Measurements from ENCODE around the gene TEDC2.
"Not testable (repeated sequence)": the region's sequence is repeated elsewhere in the genome, so short reads cannot be mapped to it uniquely, and the experiment has no call there.

The TEDC2 gene, protein sequence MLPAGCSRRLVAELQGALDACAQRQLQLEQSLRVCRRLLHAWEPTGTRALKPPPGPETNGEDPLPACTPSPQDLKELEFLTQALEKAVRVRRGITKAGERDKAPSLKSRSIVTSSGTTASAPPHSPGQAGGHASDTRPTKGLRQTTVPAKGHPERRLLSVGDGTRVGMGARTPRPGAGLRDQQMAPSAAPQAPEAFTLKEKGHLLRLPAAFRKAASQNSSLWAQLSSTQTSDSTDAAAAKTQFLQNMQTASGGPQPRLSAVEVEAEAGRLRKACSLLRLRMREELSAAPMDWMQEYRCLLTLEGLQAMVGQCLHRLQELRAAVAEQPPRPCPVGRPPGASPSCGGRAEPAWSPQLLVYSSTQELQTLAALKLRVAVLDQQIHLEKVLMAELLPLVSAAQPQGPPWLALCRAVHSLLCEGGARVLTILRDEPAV

DNA sequence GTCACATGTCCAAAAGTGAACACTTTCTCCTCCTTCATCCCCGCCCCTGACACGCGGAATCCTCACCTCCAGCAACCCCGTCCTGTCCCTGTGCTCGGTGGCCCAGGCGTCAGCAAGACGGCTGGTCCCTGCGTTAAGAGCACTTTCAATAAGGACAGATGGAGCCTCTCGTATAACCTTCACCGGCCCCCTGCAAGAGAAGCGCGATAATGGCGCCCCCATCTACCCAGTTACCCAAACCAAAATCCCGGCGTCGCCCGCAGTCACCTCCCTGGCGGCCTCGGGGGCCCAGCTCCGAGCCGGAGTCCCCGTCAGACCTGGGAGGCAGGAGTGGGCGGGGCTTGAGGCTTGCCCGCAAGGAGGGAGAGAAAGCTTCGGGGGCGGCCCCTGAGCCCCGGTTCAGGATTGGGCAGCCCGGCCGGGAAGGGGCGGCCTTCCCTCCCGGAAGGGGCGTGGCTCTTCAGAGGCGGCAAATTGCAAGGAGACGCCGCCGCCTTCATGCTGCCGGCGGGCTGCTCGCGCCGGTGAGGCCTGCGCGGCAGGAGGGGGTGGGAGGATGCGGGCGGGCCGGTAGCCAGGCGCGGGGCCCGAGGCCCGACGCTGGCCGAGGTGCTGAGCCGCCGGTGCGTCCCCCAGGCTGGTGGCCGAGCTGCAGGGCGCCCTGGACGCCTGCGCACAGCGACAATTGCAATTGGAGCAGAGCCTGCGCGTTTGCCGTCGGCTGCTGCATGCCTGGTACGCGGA is at the start of gene TEDC2:
Gene TEDC2, plus strand, starts transcription at position 463 of the 744 bp plus-strand sequence. Its CDS starts 36 bp downstream, at position 499.
- peak; percentile 99 for DNase-seq (ENCODE audit: low spot score)

GRCh38 chr16:2415085-2415484 is 44.8 kb upstream of the TEDC2 start:
- DNase-seq (ENCODE audit: low spot score) = no peak

- DNase-seq (ENCODE audit: low spot score) = no peak
These were observed 39.9 kb upstream of the TEDC2 start for GRCh38 chr16:2420035-2420434.

DNA sequence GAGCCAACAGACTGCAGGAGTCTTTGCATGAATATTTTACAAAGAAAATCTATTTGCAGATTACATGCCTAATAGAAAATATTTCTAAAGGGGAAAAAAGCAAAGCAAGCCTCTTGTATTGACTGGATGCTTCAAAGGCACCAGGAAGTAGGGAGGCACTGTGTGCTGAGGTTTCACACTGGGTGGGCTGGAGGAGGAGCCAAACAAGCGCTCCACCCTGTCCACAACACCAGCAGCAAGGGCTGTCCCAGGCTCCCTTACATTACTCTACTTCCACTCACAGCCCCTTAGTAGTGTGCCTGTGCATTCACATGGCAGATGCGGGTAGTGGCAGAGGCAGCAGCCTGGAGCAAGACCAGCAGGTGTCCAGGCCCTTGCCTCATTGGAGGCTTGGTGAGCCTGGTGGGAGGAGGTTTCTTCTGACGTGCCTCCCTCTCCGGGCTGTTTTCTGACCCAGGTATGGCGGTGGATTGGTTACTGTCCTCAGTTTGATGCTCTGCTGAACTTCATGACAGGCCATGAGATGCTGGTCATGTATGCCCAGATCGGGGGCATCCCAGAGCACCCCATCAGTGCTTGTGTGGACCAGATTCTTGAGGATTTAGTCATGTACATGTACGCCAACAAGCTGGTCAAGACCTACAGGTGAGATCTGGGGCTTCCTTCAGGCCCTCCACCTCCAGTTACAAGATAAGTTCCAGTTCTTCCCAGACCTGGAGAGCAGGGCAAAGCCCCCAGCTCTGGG is 37.6 kb upstream of the TEDC2 start:
- no peak for DNase-seq (ENCODE audit: low spot score)

DNA sequence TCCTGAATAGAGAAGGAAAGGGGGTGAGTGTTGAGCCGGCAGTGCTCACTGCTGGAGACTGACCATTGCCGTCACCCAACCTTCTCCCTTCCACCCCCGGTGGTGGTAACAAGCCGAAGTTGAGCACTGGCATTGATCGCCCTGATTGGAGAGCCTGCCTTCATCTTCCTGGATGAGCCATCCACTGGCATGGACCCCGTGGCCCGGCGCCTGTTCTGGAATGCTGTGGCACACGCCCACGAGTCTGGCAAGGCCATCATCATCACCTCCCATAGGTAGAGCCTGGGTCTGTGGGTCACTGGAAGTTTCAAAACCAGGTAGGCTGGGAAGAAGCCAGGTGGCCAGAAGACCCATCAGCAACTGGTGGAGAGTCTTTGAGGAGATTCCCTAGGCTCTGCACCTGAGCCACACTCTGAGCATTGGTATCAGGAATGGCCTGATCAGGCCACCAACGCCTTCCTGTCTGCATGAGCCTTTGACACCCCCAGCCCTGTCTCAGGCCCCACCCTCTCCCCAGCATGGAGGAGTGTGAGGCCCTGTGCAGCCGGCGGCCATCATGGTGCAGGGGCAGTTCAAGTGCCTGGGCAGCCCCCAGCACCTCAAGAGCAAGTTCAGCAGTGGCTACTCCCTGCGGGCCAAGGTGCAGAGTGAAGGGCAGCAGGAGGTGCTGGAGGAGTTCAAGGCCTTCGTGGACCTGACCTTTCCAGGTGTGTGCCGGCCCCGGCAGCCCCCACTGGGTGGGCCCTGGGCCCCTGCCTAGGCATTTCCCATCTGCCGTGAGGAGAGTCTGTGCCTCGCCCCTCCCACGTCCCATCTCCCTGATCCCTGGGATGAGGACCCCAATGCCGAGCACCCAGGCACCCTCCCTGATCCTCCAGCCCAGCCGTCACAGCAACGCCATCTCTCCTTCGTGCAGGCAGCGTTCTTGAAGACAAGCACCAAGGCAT is 35.6 kb upstream of the TEDC2 start:
- DNase-seq (ENCODE audit: low spot score) = no peak

DNA sequence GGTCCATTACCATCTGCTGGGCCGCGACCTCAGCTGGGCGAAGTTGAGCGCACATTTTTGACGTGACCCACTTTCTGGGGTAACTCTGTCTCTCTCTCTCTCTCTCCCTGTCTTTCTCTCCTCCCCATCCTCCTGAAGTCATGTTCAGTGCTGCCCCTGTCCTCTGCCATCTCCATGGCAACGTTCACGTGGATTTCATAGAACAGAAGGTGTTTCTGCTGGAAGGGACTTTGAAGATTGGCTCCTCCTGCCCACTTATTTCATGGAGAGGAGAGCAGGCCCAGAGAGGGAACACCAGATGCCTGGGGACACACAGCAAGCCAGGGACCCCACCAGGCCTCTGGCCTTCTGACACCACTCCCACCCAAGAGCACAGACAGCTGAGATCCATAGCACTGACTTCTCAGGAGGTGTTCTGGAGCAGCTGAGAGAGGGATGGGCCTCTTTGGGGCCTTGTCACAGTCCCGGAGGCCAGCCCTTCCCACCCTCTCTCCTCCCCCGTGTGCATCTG is 34.8 kb upstream of the TEDC2 start:
- no peak for DNase-seq (ENCODE audit: low spot score)

GRCh38 chr16:2425825-2426430 is 34.0 kb upstream of the TEDC2 start:
- DNase-seq (ENCODE audit: low spot score) = no peak

DNA sequence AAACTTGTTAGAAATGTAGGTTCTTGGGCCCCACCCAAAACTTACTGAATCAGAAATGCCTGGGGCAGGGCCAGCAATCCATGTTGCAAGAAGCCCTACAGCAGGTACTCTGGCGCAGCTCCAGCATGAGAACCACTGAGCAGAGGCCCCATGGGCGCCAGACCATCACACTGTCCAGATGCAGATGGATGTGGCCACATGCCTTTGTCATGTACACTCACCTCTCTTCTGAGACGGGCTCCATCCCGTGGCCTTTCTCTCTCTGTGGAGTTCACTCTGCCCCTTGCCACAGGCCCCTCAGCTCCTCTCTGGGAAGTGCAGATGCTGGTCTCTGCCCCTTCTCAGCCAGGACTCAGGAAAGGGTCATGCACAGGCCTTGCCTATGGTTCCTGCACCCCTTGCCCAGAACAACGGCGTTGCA is 33.0 kb upstream of the TEDC2 start:
- no peak for DNase-seq (ENCODE audit: low spot score)

DNA sequence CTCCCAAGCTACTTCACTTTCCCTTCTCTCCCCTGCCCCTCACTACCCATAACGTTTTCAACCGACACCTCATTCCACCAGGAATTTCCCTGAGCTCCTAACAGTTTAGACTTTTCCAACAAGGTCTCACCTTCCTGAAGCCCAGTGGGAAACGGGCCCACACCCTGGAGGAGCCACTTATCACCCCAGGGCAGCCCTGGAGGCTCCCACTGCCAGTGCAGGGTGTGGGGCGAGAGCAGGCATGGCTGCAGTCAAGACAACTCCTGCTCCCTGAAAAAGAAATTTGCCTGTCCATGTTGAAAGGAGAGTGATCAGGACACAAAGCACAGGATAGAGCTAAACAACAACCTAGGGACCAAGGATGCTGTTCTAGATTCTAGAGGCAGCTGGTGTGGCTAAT is 32.4 kb upstream of the TEDC2 start:
- no peak for DNase-seq (ENCODE audit: low spot score)

DNA sequence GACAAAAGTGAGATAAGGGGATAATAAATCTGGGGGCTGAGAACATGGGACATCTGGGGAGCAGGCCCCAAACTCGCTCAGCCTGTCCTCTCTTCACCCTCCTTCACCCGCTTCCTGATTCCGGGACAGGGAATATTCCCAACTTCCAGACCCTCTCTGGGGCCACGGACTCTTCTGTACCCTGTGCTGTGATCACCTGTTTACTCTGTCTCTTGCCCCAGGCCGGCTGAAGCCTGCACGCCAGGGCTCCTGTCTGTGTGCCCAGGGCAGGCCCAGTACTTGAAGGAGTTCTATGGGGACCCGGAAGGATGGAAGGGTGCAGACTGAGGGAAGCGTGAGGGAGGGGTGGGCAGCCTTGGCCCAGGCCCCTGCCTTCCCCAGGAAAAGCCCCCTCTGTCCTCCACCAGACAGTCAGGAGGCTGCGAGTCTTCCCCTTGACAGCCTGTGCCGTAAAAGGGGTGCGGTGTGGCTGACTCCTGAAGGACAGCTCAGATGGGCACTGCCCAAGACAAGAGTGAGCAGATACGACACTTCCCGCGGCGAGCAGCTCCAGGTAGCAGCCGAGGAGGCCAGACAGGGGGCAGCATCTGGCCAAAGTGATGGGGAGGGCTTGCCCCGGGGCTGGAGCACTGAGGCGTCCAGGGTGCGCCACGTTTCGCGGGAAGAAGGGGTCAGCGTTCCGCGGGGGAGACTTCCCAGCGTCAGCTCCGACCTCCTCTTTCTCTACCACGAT is 31.7 kb upstream of the TEDC2 start:
- DNase-seq (ENCODE audit: low spot score) = no peak

DNA sequence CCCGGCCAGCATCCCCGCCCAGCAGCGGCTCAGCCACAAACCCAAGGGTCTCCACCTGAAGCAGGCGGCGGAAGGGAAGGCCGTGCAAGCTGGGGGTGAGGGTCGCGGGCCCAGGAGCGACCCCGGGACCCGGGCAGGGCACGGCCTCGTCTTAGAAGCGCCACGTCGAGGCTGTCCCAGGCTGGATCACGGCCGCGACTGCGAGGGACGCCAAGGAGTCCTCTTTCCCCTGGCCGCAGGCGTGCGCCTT is 31.2 kb upstream of the TEDC2 start:
- no peak for DNase-seq (ENCODE audit: low spot score)

- DNase-seq (ENCODE audit: low spot score) = peak; percentile 100
These were observed 30.7 kb upstream of the TEDC2 start, which contains the start of gene CCNF for GRCh38 chr16:2429034-2429770. TSS of gene CCNF (plus strand) at chr16:2429447. CDS start at chr16:2429482, 35 bp downstream.

GRCh38 chr16:2429771-2430663 is 29.9 kb upstream of the TEDC2 start:
- no peak for DNase-seq (ENCODE audit: low spot score)

DNA sequence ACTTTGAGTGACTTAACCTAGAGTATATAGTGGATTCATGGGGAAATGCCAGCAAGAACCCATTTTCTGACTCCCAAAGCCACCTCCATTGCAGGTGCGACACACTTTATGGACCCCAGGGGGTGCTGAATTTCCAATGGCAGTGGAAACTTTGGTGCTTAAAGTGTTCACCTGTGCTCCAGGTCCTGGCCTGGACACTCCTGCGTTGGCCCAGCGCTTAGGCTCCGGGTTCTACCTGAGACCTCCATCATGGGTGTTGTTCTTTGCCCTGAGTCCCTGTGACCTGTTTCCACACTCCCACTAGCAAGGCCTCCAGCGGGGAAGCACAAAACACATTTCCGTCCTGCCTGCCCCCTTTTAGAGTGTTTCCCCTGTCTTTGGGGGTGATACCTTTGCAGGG is 27.6 kb upstream of the TEDC2 start:
- DNase-seq (ENCODE audit: low spot score) = no peak

DNA sequence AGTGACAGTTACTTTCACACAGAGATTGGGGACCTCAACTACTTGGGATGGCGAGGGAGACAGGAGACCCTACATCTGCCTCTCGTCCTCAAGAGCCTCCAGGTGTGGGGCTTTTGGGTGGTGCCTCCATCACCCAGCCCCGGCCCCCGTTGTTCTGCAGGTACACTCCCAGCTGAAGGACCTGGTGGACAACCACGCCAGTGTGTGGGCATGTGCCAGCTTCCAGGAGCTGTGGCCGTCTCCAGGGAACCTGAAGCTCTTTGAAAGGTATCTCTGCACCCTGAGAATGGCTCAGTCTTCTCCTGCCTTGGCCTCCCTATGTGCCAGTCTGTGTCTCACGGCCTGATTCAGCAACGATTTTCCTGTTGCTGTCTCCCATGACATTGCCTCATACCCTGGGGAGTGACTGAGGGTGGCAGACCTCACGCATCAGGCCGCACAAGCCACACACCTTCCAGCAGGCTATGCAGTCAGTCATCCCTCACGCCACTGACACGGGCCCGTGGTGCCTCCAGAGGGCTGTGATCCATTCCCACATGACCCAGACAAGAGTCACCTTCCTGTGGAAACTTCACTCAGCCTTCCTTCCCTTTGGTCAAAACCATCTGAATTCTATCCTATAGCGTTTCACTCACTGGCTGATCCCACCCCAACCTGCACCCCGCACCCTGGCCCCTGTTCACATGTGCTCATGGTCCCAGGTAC is 27.0 kb upstream of the TEDC2 start:
- DNase-seq (ENCODE audit: low spot score) = no peak

DNA sequence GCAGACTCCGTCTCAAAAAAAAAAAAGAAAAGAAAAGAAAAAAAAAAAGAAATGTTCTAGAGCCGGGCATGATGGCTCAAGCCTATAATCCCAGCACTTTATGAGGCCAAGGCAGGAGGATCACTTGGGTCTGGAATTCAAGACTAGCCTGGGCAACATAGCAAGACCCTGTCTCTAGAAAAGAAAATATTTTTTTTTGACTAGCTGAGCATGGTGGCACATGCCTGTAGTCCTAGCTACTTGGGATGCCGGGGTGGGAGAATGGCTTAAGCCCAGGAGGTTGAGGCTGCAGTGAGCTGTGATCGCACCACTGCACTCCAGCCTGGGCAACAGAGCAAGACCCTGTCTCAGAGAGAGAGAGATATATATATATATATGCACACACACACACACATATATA is 24.7 kb upstream of the TEDC2 start:
- not testable (repeated sequence) for DNase-seq (ENCODE audit: low spot score)

- DNase-seq (ENCODE audit: low spot score) = no peak
These were observed 23.8 kb upstream of the TEDC2 start for GRCh38 chr16:2436110-2436509.
